Body of pancreas (tissue), 4 donors: ENCODE measurements around the gene CSTB.

ENCODE experiments used
- POLR2A ChIP-seq, 3 donors: fragments of 450-650 bp; IDR thresholded peaks; one replicate each; pipeline ENCODE4 v1.6.1; 2016; ENCODE audit warnings: antibody characterized with exemption in 3 of 3, mild to moderate bottlenecking in 2 of 3
- TF ChIP-seq, protein P1 (sequence below), 7 experiments: fragments of 450-650 bp in 4 of 7; fragments of 200-600 bp in 3 of 7; sonication (generic) in 3 of 7; IDR thresholded peaks; one replicate each; pipeline ENCODE4 v1.5.1; 2016 to 2019; ENCODE audit warnings: antibody characterized with exemption in 7 of 7

DNA sequence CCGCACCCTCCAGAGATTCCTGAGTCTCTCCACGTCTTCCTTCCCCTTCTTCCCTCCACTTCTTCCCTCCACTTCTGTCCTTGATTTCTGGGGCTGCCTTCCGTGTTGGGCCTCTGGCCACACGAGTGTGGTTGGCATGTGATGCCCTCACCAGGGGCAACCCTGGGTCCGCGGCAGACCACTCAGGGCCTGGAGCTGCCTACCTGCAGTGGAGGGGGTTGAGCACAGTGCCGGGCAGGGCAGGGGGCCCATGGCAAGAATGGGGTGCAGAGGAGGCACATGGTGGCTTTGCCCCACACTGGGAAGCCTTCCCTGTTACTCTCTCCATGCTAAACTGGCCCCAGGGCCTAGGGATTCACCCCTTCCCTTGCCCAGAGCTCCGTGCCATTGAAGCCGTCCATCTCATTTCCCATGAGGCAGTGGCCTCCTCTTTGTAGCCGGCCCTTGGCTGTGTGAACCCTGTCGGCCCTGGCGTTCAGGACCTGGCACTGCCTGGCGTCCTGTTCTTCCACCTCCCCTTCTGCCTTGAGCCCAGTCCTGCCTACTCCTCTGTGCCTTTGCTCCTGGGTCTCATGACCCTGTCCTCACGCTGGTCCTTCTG lies 26.7 kb upstream of the CSTB start:
- TF ChIP-seq, protein P1, sequence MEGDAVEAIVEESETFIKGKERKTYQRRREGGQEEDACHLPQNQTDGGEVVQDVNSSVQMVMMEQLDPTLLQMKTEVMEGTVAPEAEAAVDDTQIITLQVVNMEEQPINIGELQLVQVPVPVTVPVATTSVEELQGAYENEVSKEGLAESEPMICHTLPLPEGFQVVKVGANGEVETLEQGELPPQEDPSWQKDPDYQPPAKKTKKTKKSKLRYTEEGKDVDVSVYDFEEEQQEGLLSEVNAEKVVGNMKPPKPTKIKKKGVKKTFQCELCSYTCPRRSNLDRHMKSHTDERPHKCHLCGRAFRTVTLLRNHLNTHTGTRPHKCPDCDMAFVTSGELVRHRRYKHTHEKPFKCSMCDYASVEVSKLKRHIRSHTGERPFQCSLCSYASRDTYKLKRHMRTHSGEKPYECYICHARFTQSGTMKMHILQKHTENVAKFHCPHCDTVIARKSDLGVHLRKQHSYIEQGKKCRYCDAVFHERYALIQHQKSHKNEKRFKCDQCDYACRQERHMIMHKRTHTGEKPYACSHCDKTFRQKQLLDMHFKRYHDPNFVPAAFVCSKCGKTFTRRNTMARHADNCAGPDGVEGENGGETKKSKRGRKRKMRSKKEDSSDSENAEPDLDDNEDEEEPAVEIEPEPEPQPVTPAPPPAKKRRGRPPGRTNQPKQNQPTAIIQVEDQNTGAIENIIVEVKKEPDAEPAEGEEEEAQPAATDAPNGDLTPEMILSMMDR (IDR thresholded peaks at IDR 0.05): no peak
- no peak for TF ChIP-seq POLR2A (IDR thresholded peaks at IDR 0.05)
